K562 (cell line): ENCODE measurements around the gene YPEL2. TPM values are rescaled to one million over a fixed set of nuclear protein-coding genes. Genes with fewer than 3 reads are reported as not detected.

ENCODE experiments used
- ATAC-seq: fragments of 200-7000 bp; cut with Tn5 transposase; 3 replicates; pipeline ENCODE4 v1.9.1; 2020; ENCODE audit warnings: moderate library complexity
- BruUV-seq: library from RNA; stranded (reverse); fragments of 400-500 nt; replicated peaks from 2 replicates; lab custom pipeline; 2021; lab: Mats Ljungman, UMichigan
- CTCF ChIA-PET: fragments of 300-600 bp; formaldehyde crosslinking; extraction: SDS; loops from one replicate; lab custom pipeline; 2021; ENCODE audit warnings: low intra/inter-chr PET ratio; lab: Yijun Ruan, JAX
- POLR2A ChIA-PET: fragments of 300-600, 350-650 bp; sonication (Branson Sonifier 250); formaldehyde crosslinking; extraction: SDS; loops from one replicate; lab custom pipeline; 2021; ENCODE audit warnings: antibody characterized with exemption, inconsistent platforms; lab: Yijun Ruan, JAX
- DNase-seq, 4 experiments: peaks; one replicate each; pipeline versions ENCODE4 v3.0.0 to v3.0.0-alpha.2; 2011 to 2018; ENCODE audit warnings: low spot score in 3 of 4, mixed read lengths in 3 of 4; ENCODE audit errors: extremely low read depth in 1 of 4
- FAIRE-seq: peaks from 2 replicates; lab custom pipeline; 2011; peaks lifted over from hg19 to GRCh38; lab: Jason Lieb, UNC
- H2AFZ ChIP-seq: 2 replicates; pipeline ENCODE4 v1.6.0; 2011; ENCODE audit warnings: low read depth, low read length, control low read depth, inconsistent platforms
- H3K27ac ChIP-seq: fragments of 200-600 bp; 3 replicates; pipeline ENCODE4 v1.8.0; 2011; ENCODE audit warnings: low read depth, mild to moderate bottlenecking, control low read depth, inconsistent platforms, low read length, moderate library complexity, mixed read lengths; ENCODE audit errors: extremely low read depth
- H3K27me3 ChIP-seq, 2 experiments: fragments of 300-600 bp in 1 of 2; 2 replicates in 1 of 2; 3 replicates in 1 of 2; pipeline versions ENCODE4 v1.6.0 to v1.8.0; 2011; ENCODE audit warnings: inconsistent platforms in 2 of 2, low read length in 2 of 2, mild to moderate bottlenecking in 1 of 2, mixed read lengths in 1 of 2, moderate library complexity in 1 of 2; ENCODE audit not compliant: control insufficient read depth in 2 of 2, insufficient read depth in 2 of 2
- H3K36me3 ChIP-seq: fragments of 300-600 bp; 3 replicates; pipeline ENCODE4 v1.8.0; 2011; ENCODE audit warnings: mild to moderate bottlenecking, low read length, inconsistent platforms; ENCODE audit not compliant: control insufficient read depth, insufficient read depth
- H3K4me1 ChIP-seq, 2 experiments: fragments of 200-600 bp in 1 of 2; replicated peaks in 1 of 2; 2 replicates in 1 of 2; 3 replicates in 1 of 2; pipeline versions ENCODE4 v1.5.1 to v1.8.0; 2011; ENCODE audit warnings: inconsistent platforms in 2 of 2, low read length in 2 of 2, mild to moderate bottlenecking in 1 of 2, mixed read lengths in 1 of 2, moderate library complexity in 1 of 2; ENCODE audit not compliant: control insufficient read depth in 2 of 2, insufficient read depth in 2 of 2
- H3K4me2 ChIP-seq: 2 replicates; pipeline ENCODE4 v1.6.1; 2011; ENCODE audit warnings: low read length, control low read depth, inconsistent platforms, mixed read lengths; ENCODE audit not compliant: insufficient read depth
- H3K4me3 ChIP-seq: fragments of 200-600 bp; sonication (generic), shearing (Covaris generic); 2 replicates; pipeline ENCODE4 v1.5.1; 2016; ENCODE audit warnings: control low read depth, inconsistent platforms
- H3K79me2 ChIP-seq: fragments of 200-600 bp; 3 replicates; pipeline ENCODE4 v1.8.0; 2011; ENCODE audit warnings: low read length, inconsistent platforms; ENCODE audit not compliant: control insufficient read depth, insufficient read depth
- H3K9ac ChIP-seq, 2 experiments: 2 replicates each; pipeline versions ENCODE4 v1.6.0 to v1.6.1; 2011; ENCODE audit warnings: low read depth in 2 of 2, low read length in 2 of 2, control low read depth in 1 of 2, inconsistent platforms in 1 of 2, mild to moderate bottlenecking in 1 of 2, mixed read lengths in 1 of 2; ENCODE audit not compliant: insufficient read depth in 1 of 2
- H3K9me1 ChIP-seq: one replicate; pipeline ENCODE4 v1.6.0; 2011; ENCODE audit warnings: inconsistent platforms, mild to moderate bottlenecking, low read length, moderate library complexity; ENCODE audit not compliant: control insufficient read depth, insufficient read depth
- H3K9me3 ChIP-seq: replicated peaks from 2 replicates; pipeline ENCODE4 v1.5.1; 2011; ENCODE audit warnings: low read depth, low read length, inconsistent platforms; ENCODE audit not compliant: control insufficient read depth, insufficient read depth
- H4K20me1 ChIP-seq: replicated peaks from 2 replicates; pipeline ENCODE4 v1.6.1; 2011; ENCODE audit warnings: low read length, inconsistent platforms, mixed read lengths; ENCODE audit not compliant: control insufficient read depth, insufficient read depth
- ATF3 ChIP-seq, 2 experiments: fragments of 450-650 bp in 1 of 2; sonication (generic) in 1 of 2; formaldehyde crosslinking in 1 of 2; IDR thresholded peaks in 1 of 2; conservative IDR thresholded peaks in 1 of 2; 2 replicates each; pipeline versions ENCODE4 v1.6.1 to v1.8.1; 2016 to 2023; ENCODE audit warnings: mild to moderate bottlenecking in 2 of 2, moderate library complexity in 2 of 2, inconsistent platforms in 1 of 2, missing genetic modification reagents in 1 of 2
- FOXK1 ChIP-seq: sonication (generic); formaldehyde crosslinking; IDR thresholded peaks from 2 replicates; pipeline ENCODE4 v1.8.0; 2022; ENCODE audit warnings: missing genetic modification reagents, mild to moderate bottlenecking, borderline replicate concordance
- LCOR ChIP-seq: sonication (generic); formaldehyde crosslinking; IDR thresholded peaks from 2 replicates; pipeline ENCODE4 v1.8.0; 2022; ENCODE audit warnings: mild to moderate bottlenecking, missing genetic modification reagents
- MNT ChIP-seq, 2 experiments: fragments of 450-650 bp; conservative IDR thresholded peaks; 2 replicates each; pipeline ENCODE4 v1.6.1; 2017; ENCODE audit warnings: mild to moderate bottlenecking in 2 of 2, moderate library complexity in 2 of 2
- MXI1 ChIP-seq: IDR thresholded peaks from 2 replicates; pipeline ENCODE4 v1.6.1; 2011; ENCODE audit warnings: low read depth, mild to moderate bottlenecking, improper control_type of control experiment, low read length
- POLR3G ChIP-seq: IDR thresholded peaks from 2 replicates; pipeline ENCODE4 v1.6.1; 2011; ENCODE audit not compliant: insufficient read length, insufficient replicate concordance; ENCODE audit errors: extremely low read depth
- STAT5A ChIP-seq: IDR thresholded peaks from 2 replicates; pipeline ENCODE4 v1.6.1; 2012; ENCODE audit warnings: low read length, inconsistent platforms, borderline replicate concordance
- ZBTB17 ChIP-seq: fragments of 450-650 bp; formaldehyde crosslinking; IDR thresholded peaks from 2 replicates; pipeline ENCODE4 v1.4.0; 2020; ENCODE audit warnings: mild to moderate bottlenecking
- ZBTB26 ChIP-seq: fragments of 450-650 bp; formaldehyde crosslinking; IDR thresholded peaks from 2 replicates; pipeline ENCODE4 v1.4.0; 2022; ENCODE audit warnings: missing genetic modification characterization
- WGBS: fragments of 100-300 bp; shearing (Covaris generic); methylation state at CpG from one replicate; pipeline ENCODE4 v1.1.6; 2016; ENCODE audit warnings: low coverage, mixed read lengths; ENCODE audit not compliant: insufficient coverage; ENCODE audit errors: missing lambda C conversion rate; 5-methylcytosine and 5-hydroxymethylcytosine counted together
- in situ Hi-C: fragments of 300-500 bp; cut with MboI; formaldehyde crosslinking; loops from 4 replicates; pipeline ENCODE4 v1.15.0; 2018; ENCODE audit warnings: inconsistent platforms, mixed read lengths
- intact Hi-C: fragments of 100-400 bp; cut with micrococcal nuclease; formaldehyde crosslinking; loops from 2 replicates; pipeline ENCODE4 v1.14.2; 2022
- polyA plus RNA-seq, 8 experiments: library from polyadenylated mRNA; depleted of rRNA in 4 of 8; stranded (reverse) in 5 of 8; unstranded in 3 of 8; fragments of >200 nt; fragmentation: Nextera tagmentation in 2 of 8; fragmentation: Illumina TruSeq in 1 of 8; extraction: Ambion mirVana in 2 of 8; extraction: Trizol in 1 of 8; gene quantifications; 2 replicates each; pipeline versions ENCODE4 v1.2.1 to v1.2.3, GENCODE V29; 2011 to 2014; ENCODE audit warnings: inconsistent platforms in 1 of 8, missing spikeins in 1 of 8
- total RNA-seq, 7 experiments: library from RNA; depleted of rRNA in 6 of 7; stranded (reverse); fragments of >200 nt in 6 of 7; fragmentation: Illumina TruSeq in 2 of 7; extraction: Trizol in 2 of 7; gene quantifications; 2 replicates each; pipeline versions ENCODE4 v1.2.1 to v1.2.3, GENCODE V29; 2011 to 2021; ENCODE audit warnings: low replicate concordance in 1 of 7

YPEL2 gene
- total and polyA plus RNA-seq, 9 of the 15 experiments (the other 6 are each of a cell fraction or from before 2014, with no cell fraction given), result 0.11 to 2.4 (median 0.47) TPM

DNA sequence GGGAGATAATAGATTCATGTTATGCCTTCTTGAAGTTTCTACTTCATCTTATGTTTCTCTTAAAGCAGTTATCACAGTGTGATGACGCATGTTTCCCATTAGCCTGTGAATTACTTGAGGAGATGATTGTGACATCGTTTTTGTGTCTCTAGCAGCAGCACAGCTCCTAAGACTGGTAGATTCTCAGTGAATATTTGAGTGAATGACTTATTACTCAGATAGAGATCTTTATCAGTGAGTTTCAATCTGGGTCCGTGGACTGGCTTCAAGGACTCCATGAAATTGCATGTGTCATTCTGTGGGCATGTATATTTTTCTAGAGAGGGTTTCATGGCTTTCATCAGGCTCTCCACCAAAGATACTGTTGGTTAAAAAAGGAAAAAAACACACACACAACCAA lies 29.9 kb downstream of the YPEL2 start:
- 7% methylated on average over 3 of the region's 3 CpGs for WGBS
- Histone ChIP-seq H3K9me1 (no peaks in the 10 kb centered on the region), H2AFZ (no peak overlapping the region), H3K9me3 (no peaks in the 10 kb centered on the region), H3K4me2 (no peak overlapping the region), H3K27ac (no peak overlapping the region), H3K36me3 (no peaks in the 10 kb centered on the region), H4K20me1 (peaks cover 23% of the 10 kb centered on the region), H3K27me3 (peaks cover 4 to 20% of the 10 kb centered on the region in 2 experiments; a peak in 2 of 5 replicates), H3K4me1 (peaks cover 3 to 12% of the 10 kb centered on the region in 2 experiments; a peak in 4 of 5 replicates), H3K9ac (no peak overlapping the region), H3K4me3 (no peak overlapping the region), H3K79me2 (no peaks in the 10 kb centered on the region)
- ChIA-PET POLR2A (interaction anchor here (0.6 kb wide), 1 partner anchor 25 kb away, joined by 3 read pairs; no protein-coding TSS in a partner anchor), CTCF (no interaction called here)
- DNase-seq (no peak), ATAC-seq (no peak), FAIRE-seq (no peak)
- TF ChIP-seq STAT5A, result no peak
- no peak for TF ChIP-seq ZBTB17
- BruUV-seq, result no TSS peak
- in situ Hi-C loops (no loop called here), intact Hi-C loops (no loop called here)

DNA sequence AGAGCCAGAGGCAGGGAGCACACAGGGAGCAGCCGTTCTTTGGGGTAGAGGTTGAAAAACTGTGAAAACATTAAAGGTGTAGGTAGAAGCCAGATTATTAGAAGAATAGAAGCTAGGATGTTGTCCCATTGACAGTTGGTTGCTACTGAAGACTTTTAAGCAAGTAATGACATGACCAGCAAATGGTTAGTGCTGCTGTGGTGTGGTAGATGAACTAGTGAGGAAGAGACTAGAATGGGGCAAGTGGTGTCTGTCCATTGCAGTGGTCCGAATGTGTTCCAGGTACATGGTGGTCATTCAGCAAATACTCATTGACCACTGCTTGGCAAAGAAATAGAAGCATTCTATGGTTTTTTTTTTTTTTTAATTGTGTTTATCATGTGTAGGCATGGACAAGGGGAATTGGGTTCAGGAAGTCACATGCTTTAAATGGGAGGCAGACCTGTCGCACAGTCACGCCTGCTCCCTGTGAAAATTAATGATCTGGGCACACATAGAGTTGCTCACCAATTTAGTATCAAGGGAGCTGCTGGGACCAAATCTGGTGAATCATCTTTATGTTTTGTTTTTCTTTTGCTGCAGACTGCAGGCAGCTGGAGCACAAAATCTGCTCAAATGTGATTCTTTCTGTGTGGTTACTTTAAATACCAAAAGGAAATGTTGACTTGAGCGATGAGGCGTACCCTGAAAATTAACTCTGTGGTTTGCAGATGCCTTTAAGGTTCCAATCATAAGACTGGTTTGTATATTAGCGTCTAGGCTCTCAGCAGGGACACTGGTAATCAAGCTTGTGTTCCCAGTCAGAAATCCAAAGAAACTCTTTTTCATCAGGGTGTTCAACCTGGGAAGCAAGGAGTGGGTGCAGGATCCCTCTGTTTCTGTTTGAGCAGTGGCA lies 30.7 kb downstream of the YPEL2 start:
- Histone ChIP-seq H3K9ac (no peak overlapping the region), H3K9me3 (no peaks in the 10 kb centered on the region), H3K9me1 (no peaks in the 10 kb centered on the region), H3K4me3 (no peak overlapping the region), H3K36me3 (no peaks in the 10 kb centered on the region), H2AFZ (no peak overlapping the region), H3K27ac (no peak overlapping the region), H3K4me2 (no peak overlapping the region), H3K27me3 (peaks cover 4 to 20% of the 10 kb centered on the region in 2 experiments; a peak in 2 of 5 replicates), H3K79me2 (no peaks in the 10 kb centered on the region), H3K4me1 (peaks cover 3 to 15% of the 10 kb centered on the region in 2 experiments; a peak in 4 of 5 replicates), H4K20me1 (peaks cover 23% of the 10 kb centered on the region)
- ATAC-seq, result no peak
- in situ Hi-C loops (no loop called here), intact Hi-C loops (no loop called here)
- 12% methylated on average over 7 of the region's 7 CpGs for WGBS
- BruUV-seq, result no TSS peak
- no peak for DNase-seq
- FAIRE-seq, result no peak
- ChIA-PET CTCF (no interaction called here), POLR2A (interaction anchor here (0.6 kb wide), 2 partner anchors 26 to 410 kb away, joined by 3 read pairs; no protein-coding TSS in a partner anchor)
- no peak for TF ChIP-seq MXI1
- TF ChIP-seq LCOR, result no peak
- no peak for TF ChIP-seq POLR3G
- no peak for TF ChIP-seq FOXK1
- no peak for TF ChIP-seq ZBTB26 (CRISPR knock-in tag)
- TF ChIP-seq ATF3 (IDR thresholded peaks at IDR 0.05), result no peak
- TF ChIP-seq ATF3 (CRISPR knock-in tag; conservative IDR thresholded peaks at IDR 0.05), result no peak
- no peak for TF ChIP-seq MNT (conservative IDR thresholded peaks at IDR 0.05)
